Endometrium (tissue), 2 donors: ENCODE results near the gene GEMIN4.
"Not testable (repeated sequence)": the region's sequence is repeated elsewhere in the genome, so short reads cannot be mapped to it uniquely, and the experiment has no call there.

Experiments used
- FAIRE-seq: peaks from 2 replicates; lab custom pipeline; 2012; peaks lifted over from hg19 to GRCh38; lab: Jason Lieb, UNC
- donor health status: control.
- donor health status: control.

Gene GEMIN4

DNA sequence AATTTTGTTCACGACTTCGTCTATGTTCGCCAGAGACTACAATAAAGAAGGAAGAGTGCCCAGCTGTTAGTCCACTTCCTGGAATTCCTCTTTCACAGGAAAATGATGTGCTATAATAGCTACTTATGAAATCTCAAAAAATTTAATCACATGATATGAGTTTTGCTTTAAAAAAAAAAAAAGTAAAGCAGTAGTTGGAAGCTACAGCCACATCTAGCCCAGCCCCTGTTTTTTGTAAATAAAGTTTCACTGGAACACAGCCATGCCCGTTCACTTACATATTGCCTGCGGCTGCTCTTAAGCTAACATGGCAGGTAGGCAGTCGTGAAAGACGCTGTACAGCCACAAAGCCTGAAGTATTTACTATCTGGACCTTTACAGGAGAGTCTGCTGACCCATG lies 52.7 kb downstream of the GEMIN4 start:
- FAIRE-seq, result no peak

DNA sequence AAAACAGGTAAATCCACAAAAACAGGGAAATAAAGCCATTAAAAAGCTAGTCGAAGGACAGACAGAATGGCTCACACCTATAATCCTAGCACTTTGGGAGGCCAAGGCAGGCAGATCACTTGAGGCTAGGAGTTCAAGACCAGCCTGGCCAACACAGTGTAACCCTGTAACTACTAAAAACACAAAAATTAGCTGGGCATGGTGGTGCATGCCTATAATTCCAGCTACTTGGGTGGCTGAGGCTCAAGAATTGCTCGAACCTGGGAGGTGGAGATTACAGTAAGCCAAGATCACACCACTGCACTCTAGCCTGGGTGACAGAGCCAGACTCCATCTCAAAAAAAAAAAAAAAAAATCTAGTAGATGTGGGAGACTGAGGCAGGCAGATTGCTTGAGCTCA lies 54.0 kb downstream of the GEMIN4 start:
- FAIRE-seq, result not testable (repeated sequence)

GRCh38 chr17:697682-698081 lies 54.4 kb downstream of the GEMIN4 start:
- no peak for FAIRE-seq

DNA sequence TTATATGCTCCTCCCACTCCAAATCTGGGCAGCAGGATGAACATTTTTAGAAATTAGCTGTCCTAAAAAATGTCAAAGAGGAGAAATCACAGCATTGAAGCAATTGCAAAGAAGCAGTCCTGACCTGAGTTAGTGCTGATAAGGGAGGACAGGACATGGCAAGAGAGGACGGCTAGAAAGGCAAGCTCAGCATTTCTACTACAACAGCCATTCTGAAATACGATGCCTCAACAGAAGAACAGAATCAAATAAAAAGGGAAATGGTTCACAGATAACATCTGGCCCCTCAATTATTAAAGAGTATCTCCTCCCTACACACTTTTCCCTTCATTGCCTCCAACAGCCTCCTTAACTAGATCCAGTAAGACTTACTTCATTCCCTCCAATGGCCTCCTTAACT lies 55.7 kb downstream of the GEMIN4 start:
- FAIRE-seq, result no peak
